HG03025 (cell line): ENCODE measurements around the gene LAPTM5.

ENCODE experiments used
- ATAC-seq: cut with Tn5 transposase; IDR thresholded peaks from one replicate; pipeline ENCODE4 v1.9.1; 2021; ENCODE audit warnings: mild to moderate bottlenecking, moderate library complexity; ENCODE audit not compliant: unreplicated experiment, low FRiP score

The LAPTM5 gene

GRCh38 chr1:30759718-30760281 is 2.2 kb upstream of the LAPTM5 start:
- no peak for ATAC-seq

GRCh38 chr1:30758785-30759380 is 1.3 kb upstream of the LAPTM5 start:
- ATAC-seq, result no peak

DNA sequence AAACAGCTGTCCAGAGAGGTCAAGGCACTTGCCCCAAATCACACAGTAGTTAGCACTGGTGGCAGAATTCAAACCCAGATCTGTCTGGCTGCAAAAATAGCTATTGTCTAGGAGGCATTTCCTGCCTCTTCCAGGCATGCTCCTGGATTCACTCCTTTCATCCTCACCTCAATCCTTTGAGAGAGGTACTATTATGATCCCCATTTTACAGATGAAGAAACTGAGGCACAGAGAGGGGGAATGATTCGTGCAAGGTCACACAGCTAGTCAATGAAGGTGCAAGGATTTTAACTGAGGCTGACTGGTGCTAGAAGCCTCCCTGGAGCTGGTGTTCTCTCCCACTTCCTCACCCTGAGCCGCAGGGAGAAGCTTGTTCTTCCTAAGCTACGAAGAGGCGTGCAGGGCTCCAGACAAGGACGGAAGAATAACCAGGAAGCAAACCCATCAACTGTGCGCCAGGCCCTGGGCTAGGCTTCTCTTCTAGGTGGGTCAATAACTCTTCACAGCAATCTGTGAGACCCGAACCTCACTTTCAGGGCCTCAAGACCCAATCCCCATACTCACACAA is 631 bp upstream of the LAPTM5 start:
- ATAC-seq, result no peak

DNA sequence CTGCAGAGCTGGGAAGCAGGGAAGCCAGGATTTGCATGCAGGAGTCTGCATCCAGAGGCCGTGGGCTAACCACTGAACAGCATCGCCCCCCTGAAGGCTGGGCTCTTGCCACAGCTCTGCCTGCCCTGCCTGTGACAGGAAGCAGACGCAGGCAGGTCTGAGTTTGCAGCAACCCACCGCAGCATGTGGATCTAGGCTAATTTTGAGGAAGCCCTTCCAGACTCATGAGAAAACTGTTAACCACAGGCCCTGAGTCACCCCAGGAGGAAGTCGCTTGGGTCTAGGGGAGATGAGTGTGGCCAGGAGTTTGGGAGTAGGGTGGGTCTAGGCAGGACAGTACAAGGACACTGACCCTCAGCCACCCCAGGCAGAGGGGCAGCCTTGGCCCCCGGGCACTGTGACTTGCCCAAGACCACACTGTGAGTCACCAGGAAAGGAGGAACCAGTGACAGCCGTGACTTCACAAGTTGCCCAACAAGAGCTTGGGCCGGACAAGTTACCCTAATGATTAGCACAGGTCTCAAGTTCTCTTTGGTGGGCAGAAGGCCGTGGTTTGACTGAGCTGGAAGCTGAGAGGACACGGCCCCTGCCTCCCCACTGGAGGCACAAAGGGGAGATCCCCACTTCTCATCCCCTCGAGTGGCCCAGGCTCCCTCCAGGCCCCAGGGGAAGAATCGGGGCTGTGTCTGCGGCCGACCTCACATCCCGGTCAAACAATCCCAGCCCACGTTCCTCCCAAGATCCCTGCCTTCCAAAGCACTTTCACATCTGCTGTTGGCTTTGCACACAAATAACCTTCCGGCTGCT is 826 bp downstream of the LAPTM5 start:
- no peak for ATAC-seq

GRCh38 chr1:30756206-30756544 is 1.4 kb downstream of the LAPTM5 start:
- ATAC-seq, result no peak

GRCh38 chr1:30755746-30756145 is 1.8 kb downstream of the LAPTM5 start:
- no peak for ATAC-seq

- ATAC-seq, result no peak
Observed at GRCh38 chr1:30755334-30755733, 2.2 kb downstream of the LAPTM5 start.

- no peak for ATAC-seq
Observed at GRCh38 chr1:30754684-30755171, 2.8 kb downstream of the LAPTM5 start.

- ATAC-seq, result no peak
Observed at GRCh38 chr1:30753660-30754123, 3.9 kb downstream of the LAPTM5 start.

- ATAC-seq, result no peak
Observed at GRCh38 chr1:30753118-30753517, 4.5 kb downstream of the LAPTM5 start.

GRCh38 chr1:30752651-30752908 is 5.0 kb downstream of the LAPTM5 start:
- no peak for ATAC-seq

DNA sequence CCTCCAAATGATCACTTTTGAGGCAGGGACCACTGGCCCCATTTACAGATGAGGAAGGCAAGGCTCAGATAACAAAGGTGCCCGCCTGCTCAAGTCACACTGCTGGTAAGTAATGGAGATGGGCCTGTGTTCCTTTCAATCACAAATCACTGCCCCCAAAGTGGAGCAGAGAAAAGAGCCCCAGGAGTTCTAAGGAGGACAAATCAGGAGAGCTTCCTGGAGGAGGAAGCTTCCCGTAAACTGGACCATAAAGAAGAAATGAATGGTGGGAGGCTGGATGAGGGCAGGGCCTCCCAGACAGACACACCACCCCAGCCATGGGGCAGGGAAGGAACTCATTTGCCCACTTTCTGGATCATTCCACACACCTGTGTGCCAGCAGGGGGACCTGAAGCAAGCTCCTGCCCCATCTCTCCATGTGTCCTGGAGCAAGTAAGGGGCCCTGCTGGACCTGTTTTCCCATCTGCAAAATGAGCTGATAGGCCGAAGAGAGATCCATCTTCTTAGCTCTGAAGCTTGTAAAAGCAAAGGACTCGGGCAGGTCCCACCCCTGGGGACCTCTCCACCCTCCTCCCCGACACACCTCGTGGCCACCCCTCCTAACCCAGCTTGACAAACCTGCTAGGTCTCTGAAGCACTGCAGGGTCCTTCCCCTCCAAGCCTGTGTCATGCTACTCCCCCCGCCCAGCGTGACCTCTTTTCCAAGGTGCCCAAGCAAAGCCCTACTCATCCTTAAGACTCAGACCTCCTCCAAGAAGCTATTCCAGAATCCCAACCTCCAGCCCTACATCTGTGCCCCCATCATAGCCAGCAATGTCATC is 5.5 kb downstream of the LAPTM5 start:
- no peak for ATAC-seq

- no peak for ATAC-seq
Observed at GRCh38 chr1:30750731-30751291, 6.8 kb downstream of the LAPTM5 start.

GRCh38 chr1:30749691-30750583 is 7.6 kb downstream of the LAPTM5 start:
- no peak for ATAC-seq

GRCh38 chr1:30748699-30749401 is 8.7 kb downstream of the LAPTM5 start:
- no peak for ATAC-seq

DNA sequence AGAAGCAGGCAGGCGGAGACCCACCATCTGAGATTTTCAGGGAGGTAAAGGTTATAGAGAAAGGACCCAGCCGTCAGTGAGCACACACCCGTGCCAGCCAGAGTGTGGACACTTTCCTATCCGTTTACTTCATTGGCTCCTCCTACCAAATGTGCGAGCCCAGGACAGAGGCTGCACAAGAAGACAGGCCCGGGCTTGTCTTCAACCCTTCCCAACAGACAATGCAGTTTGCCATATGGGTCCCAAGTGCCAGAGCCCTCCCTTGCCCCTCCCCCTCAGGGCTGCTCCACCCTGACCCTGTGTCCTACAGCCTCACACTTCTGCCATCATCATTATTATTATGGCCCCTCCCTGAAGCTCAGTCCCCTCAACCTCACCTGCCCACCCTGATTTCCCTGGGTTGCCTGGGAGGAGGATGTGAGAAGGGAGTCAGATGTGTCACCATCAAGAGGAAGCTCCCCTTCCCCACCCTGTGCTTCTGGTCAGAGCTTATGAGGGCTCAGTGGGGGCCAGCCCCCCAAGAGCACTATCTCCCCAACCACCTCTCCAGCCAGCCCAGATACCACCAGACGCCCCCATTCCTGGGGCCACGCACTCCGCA is 9.4 kb downstream of the LAPTM5 start:
- ATAC-seq, result no peak

DNA sequence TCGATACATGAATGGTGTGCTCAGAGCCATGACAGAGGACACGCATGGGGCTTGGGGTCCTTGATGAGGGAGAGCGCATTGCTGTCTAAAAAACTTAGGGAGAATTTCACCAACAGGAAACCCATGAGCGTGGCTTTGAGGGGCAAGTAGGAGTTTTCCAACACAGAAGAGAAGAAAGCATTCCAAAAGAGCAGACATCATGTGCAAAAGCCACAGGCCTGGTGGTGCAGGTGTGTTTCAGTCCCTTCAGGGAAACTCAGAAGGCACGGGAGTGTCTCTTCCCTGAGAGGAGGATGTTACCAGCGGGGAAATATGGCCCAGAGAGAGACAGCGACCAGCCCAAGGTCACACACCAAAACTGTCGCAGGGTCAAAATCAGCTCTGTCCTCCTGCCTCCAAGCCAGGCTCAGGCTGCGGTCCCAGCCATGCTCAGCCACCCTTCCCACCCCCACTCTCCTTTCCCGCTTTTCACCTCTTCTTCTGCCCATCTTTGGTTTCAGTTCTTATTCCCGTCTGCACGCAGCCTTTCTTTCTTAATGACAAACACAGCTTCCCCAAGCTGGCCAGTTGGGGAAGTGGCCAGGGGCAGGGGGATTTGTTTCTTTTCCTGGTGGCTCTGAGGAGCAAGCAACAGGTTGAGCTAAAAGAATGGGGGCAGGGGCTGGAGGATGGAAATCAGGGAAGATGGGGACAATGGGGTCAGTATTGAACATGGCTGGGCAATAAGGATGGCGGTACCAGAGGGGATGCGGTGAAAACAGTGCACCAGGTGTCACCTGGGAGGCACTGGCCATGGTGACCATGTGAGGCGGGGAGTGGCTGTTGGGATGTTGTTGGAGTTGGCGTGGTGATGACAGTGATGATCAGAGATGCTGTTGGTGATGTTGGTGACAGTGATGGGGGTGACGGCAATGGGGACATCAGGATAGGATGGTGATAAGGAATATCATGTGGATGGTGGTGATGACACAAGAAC is 10.3 kb downstream of the LAPTM5 start:
- ATAC-seq, result no peak
